Activated CD4-positive, alpha-beta T cell treated with anti-CD3 and anti-CD28 coated beads, Interleukin-2, amount 50 U/mL, for 16 hours (primary cell): ENCODE measurements around the gene RBMY1B.
"Not testable (repeated sequence)": the region's sequence is repeated elsewhere in the genome, so short reads cannot be mapped to it uniquely, and the experiment has no call there.

Experiments
- DNase-seq: peaks from one replicate; pipeline ENCODE4 v3.0.0-alpha.2; 2020

RBMY1B gene

GRCh38 chrY:21511038-21511437, at the start of gene RBMY1B:
Gene RBMY1B (plus strand): TSS chrY:21511338. CDS start chrY:21513351, 2,013 bp downstream.
- not testable (repeated sequence) for DNase-seq

GRCh38 chrY:21462915-21463314, 48.2 kb upstream of the RBMY1B start:
- not testable (repeated sequence) for DNase-seq

GRCh38 chrY:21482967-21483366, 28.2 kb upstream of the RBMY1B start:
- DNase-seq = no peak

- not testable (repeated sequence) for DNase-seq
These were observed 23.4 kb downstream of the RBMY1B start, which contains the start of gene RBMY1A1 for GRCh38 chrY:21534579-21534978. Gene RBMY1A1 (plus strand): TSS chrY:21534879. CDS start chrY:21536892, 2,013 bp downstream.

- not testable (repeated sequence) for DNase-seq
These were observed 48.3 kb downstream of the RBMY1B start for GRCh38 chrY:21559316-21559984.
